Nephron (organoid): Measurements from ENCODE around the gene KRTAP4-11.
"Not testable (repeated sequence)": the region's sequence is repeated elsewhere in the genome, so short reads cannot be mapped to it uniquely, and the experiment has no call there.

Experiments
- H3K27ac Mint-ChIP-seq, 3 experiments: 2 replicates each; pipeline ENCODE4 v1.8.0; 2020; ENCODE audit warnings: mixed read lengths in 3 of 3, mild to moderate bottlenecking in 2 of 3, moderate library complexity in 1 of 3
- H3K27me3 Mint-ChIP-seq: 2 replicates; pipeline ENCODE4 v1.8.0; 2021; ENCODE audit warnings: low read depth, mild to moderate bottlenecking, moderate library complexity, mixed read lengths
- H3K36me3 Mint-ChIP-seq: 2 replicates; pipeline ENCODE4 v1.8.0; 2020; ENCODE audit warnings: low read depth, mixed read lengths
- H3K4me1 Mint-ChIP-seq: 2 replicates; pipeline ENCODE4 v1.8.0; 2020; ENCODE audit warnings: mixed read lengths
- H3K4me3 Mint-ChIP-seq, 3 experiments: 2 replicates each; pipeline ENCODE4 v1.8.0; 2020; ENCODE audit warnings: mild to moderate bottlenecking in 3 of 3, mixed read lengths in 3 of 3, moderate library complexity in 2 of 3
- H3K9me3 Mint-ChIP-seq: 2 replicates; pipeline ENCODE4 v1.8.0; 2020; ENCODE audit warnings: mixed read lengths
- TF ChIP-seq, protein P1 (sequence below), 3 experiments: fragments of 200-600 bp; sonication (generic); IDR thresholded peaks; one replicate each; pipeline ENCODE4 v1.5.0; 2021; ENCODE audit warnings: antibody characterized with exemption in 3 of 3; ENCODE audit not compliant: unreplicated experiment in 3 of 3

Gene KRTAP4-11

DNA sequence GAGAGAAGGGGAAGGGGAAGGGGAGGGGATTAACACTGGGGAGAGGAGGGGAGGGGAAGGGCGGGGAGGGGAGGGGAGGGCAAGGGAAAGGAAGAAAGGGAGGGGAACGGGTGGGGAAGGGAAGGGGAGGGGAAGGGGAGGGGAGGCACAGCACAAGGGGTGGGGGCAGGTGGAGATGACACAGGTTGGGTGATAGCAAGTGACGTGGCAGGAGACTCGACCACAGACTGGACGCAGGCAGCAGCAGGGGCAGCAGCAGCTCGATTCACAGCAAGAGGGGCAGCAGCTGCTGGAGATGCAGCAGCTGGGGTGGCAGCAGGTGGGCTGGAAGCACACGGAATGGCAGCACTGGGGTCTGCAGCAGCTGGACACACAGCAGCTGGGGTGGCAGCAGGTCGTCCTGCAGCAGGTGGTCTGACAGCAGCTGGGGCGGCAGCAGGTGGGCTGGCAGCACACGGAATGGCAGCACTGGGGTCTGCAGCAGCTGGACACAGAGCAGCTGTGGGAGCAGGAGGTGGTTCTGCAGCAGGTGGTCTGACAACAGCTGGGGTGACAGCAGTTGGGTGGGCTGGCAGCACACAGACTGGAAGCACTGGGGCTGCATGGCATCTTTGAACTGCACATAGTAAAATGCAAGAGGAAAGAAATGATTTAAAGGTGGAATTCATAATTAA is 16.4 kb downstream of the KRTAP4-11 start, which contains the start of gene KRTAP4-16:
KRTAP4-16 (minus strand) TSS at position 624 of the 674 bp plus-strand sequence; CDS start at position 624, 0 bp downstream.
- no peaks in the 10 kb centered on the region for H3K36me3 Mint-ChIP-seq
- TF ChIP-seq, protein P1, sequence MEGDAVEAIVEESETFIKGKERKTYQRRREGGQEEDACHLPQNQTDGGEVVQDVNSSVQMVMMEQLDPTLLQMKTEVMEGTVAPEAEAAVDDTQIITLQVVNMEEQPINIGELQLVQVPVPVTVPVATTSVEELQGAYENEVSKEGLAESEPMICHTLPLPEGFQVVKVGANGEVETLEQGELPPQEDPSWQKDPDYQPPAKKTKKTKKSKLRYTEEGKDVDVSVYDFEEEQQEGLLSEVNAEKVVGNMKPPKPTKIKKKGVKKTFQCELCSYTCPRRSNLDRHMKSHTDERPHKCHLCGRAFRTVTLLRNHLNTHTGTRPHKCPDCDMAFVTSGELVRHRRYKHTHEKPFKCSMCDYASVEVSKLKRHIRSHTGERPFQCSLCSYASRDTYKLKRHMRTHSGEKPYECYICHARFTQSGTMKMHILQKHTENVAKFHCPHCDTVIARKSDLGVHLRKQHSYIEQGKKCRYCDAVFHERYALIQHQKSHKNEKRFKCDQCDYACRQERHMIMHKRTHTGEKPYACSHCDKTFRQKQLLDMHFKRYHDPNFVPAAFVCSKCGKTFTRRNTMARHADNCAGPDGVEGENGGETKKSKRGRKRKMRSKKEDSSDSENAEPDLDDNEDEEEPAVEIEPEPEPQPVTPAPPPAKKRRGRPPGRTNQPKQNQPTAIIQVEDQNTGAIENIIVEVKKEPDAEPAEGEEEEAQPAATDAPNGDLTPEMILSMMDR (IDR thresholded peaks at IDR 0.05; ENCODE audit: unreplicated experiment in 3 of 3): no peak
- H3K4me3 Mint-ChIP-seq: no peak within 1 kb of the TSS
- H3K9me3 Mint-ChIP-seq: no peaks in the 10 kb centered on the region
- H3K27ac Mint-ChIP-seq: peak within 1 kb of the TSS in 2 of 3 experiments; percentile 56 to 91
- H3K27me3 Mint-ChIP-seq: peaks cover 7% of the 10 kb centered on the region
- peaks cover 38% of the 10 kb centered on the region for H3K4me1 Mint-ChIP-seq

DNA sequence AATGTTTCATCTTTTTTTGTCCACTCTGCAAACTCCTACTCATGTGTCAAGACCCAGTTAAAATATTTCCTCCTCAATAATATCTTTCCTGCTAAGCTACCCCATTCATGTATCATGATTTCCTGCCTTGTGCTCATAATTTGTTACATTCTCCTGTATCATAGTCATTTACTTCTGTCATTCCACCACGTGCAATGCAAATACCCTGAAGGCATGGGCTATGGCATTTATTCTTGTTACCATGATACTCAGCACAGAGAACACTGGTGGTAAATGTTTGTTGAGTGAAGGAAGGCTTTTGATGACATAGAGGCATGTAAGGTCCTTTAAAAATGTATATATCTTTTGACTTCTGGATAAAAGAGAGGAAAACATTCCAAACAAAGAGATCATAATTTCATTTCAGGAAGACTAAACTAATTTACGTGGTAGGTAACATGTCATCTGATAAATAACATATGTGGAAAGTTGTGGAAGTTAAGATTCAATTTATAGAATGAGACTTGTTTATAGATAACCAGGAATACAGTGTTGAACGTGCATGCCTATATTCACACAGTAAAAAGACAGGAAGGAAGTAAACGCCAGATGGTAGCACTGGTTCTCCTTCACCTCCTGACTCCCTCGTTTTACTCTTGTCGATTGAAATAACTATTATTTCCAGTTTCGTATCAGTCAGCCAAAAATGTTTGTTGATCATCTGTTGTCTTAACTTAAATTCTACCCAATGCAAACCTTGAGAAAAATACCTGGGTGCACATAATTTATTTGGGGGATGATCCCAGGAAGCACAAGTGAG is 18.3 kb downstream of the KRTAP4-11 start:
- not testable (repeated sequence) for H3K36me3 Mint-ChIP-seq, H3K9me3 Mint-ChIP-seq
- Mint-ChIP-seq H3K4me3 (peak overlapping the region in 1 of 3 experiments; percentile 5), H3K27ac (peak overlapping the region; percentile 69 to 74 (median 72)), H3K4me1 (peaks cover 38% of the 10 kb centered on the region), H3K27me3 (peaks cover 11% of the 10 kb centered on the region)

- peaks cover 11% of the 10 kb centered on the region for H3K27me3 Mint-ChIP-seq
- peaks cover 5% of the 10 kb centered on the region for H3K9me3 Mint-ChIP-seq
- H3K4me3 Mint-ChIP-seq: no peak overlapping the region
- peaks cover 32% of the 10 kb centered on the region for H3K4me1 Mint-ChIP-seq
- TF ChIP-seq, protein P1 (IDR thresholded peaks at IDR 0.05; ENCODE audit: unreplicated experiment in 3 of 3): no peak
- no peaks in the 10 kb centered on the region for H3K36me3 Mint-ChIP-seq
- peak overlapping the region in 1 of 3 experiments; percentile 13 for H3K27ac Mint-ChIP-seq
Measured at GRCh38 chr17:41098481-41098880, 19.7 kb downstream of the KRTAP4-11 start.

DNA sequence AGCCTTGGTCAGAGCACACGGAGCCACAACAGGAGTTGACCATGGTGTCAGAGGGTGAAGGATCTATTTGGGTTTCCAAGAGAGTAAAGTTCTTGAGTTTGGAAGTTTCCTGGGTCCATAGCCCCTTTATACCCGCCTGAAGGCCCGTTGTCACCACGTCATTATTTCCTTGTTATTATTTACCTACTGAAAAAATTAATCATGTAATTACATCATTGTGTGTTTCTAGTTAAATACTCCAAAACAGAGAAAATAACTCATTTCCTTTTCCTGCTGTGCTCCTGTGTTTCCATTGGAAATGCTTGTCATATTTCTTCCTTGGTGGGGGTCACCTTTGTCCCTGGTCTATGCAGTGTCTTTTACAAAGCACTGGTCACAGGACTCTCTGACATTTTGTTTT is 20.1 kb downstream of the KRTAP4-11 start, which contains the start of gene KRTAP4-8:
KRTAP4-8 (minus strand) TSS at position 101 of the 400 bp plus-strand sequence; CDS start at position 43, 58 bp downstream.
- Mint-ChIP-seq H3K4me3 (peak within 1 kb of the TSS in 1 of 3 experiments; percentile 18), H3K4me1 (peaks cover 27% of the 10 kb centered on the region), H3K9me3 (peaks cover 5% of the 10 kb centered on the region), H3K36me3 (no peaks in the 10 kb centered on the region), H3K27me3 (peaks cover 11% of the 10 kb centered on the region), H3K27ac (peak within 1 kb of the TSS in 2 of 3 experiments; percentile 23 to 43)
- TF ChIP-seq, protein P1 (IDR thresholded peaks at IDR 0.05; ENCODE audit: unreplicated experiment in 3 of 3): no peak

DNA sequence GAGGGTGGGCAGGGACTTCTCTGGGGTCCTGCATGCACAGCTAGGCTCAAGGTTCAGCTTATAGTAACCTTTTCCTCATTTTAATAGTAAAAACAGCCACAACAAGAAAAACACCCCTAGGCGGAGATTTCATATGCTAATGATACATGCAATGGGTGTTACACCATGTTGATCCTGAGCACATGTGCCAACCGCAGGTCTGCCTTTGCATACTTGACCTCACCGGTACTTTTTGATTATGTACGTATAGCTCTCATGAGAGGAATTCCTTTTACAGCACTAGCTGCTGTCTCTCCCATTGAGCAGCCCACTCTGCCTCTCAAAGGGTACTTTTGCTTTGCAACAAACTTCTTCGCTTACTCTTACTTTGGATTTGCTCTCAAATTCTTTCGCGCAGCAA is 22.1 kb downstream of the KRTAP4-11 start:
- H3K27ac Mint-ChIP-seq: no peak overlapping the region
- TF ChIP-seq, protein P1 (IDR thresholded peaks at IDR 0.05; ENCODE audit: unreplicated experiment in 3 of 3): no peak
- H3K4me1 Mint-ChIP-seq: peaks cover 20% of the 10 kb centered on the region
- H3K27me3 Mint-ChIP-seq: peaks cover 11% of the 10 kb centered on the region
- no peaks in the 10 kb centered on the region for H3K36me3 Mint-ChIP-seq
- H3K9me3 Mint-ChIP-seq: peaks cover 5% of the 10 kb centered on the region
- no peak overlapping the region for H3K4me3 Mint-ChIP-seq

DNA sequence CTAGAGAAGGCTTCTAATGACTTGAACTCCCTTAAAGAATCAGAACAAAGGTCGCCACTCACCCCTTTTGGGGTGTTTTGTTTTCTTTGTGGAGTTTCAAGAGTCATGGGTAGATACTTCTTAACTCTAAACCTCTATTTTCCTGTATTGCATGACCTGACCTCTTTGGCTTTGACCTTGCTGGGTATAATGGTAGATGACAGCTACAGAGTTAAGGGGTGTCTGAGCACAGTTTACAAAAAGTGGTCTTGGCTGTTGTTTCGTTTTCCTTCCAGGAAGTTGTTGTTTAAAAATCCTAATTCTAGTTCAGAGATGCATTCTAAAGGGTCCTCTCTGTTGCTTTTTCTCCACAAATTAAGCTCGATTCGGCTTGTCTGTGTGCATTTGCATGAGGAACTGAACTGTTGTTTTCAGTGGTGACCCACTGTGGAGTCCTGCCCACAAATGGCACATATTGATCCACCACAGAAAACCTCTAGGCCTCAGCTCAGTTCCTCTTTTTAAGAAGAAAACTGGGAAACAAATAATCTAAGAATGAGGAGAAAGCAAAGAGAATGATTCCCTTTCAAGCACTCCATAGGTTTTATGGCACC is 29.3 kb downstream of the KRTAP4-11 start:
- H3K9me3 Mint-ChIP-seq, H3K4me3 Mint-ChIP-seq, H3K27me3 Mint-ChIP-seq, H3K27ac Mint-ChIP-seq, H3K4me1 Mint-ChIP-seq, H3K36me3 Mint-ChIP-seq: not testable (repeated sequence)

- not testable (repeated sequence) for H3K9me3 Mint-ChIP-seq, H3K27me3 Mint-ChIP-seq, H3K27ac Mint-ChIP-seq, H3K36me3 Mint-ChIP-seq, H3K4me3 Mint-ChIP-seq, H3K4me1 Mint-ChIP-seq
Measured at GRCh38 chr17:41084100-41084856, 33.9 kb downstream of the KRTAP4-11 start, which contains the start of gene KRTAP4-7. TSS of gene KRTAP4-7 (plus strand) at chr17:41084150. CDS start at chr17:41084207, 57 bp downstream.

DNA sequence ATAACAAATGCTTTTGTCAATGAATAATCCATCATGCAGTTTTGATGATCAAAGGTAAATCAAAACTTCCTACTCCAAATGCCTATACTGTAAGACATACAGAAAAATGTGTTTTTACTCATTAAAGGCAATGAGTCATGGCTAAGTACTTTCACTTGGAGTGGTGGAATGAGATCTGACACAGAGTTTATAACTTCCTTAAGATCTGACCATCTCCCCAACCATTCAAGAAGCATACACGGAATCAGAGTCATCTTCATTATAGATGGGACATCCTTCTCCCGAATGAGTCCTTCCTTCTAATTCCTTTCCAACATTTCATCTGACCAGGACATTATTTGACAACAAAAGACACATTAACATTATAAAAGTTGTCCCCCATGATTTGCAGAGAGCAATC is 34.7 kb downstream of the KRTAP4-11 start:
- not testable (repeated sequence) for H3K4me1 Mint-ChIP-seq, H3K36me3 Mint-ChIP-seq, H3K27me3 Mint-ChIP-seq, H3K4me3 Mint-ChIP-seq, H3K9me3 Mint-ChIP-seq, H3K27ac Mint-ChIP-seq
